Parathyroid adenoma (tissue), 2 donors: ENCODE measurements around the gene MAML1.
A peak's percentile ranks its signal among the peaks of the same experiment; 100 is the strongest.

Experiments
- H2AFZ ChIP-seq: fragments of 300-600 bp; sonication (generic); one replicate; pipeline ENCODE4 v1.7.0; 2017; ENCODE audit warnings: antibody characterized with exemption, mild to moderate bottlenecking
- H3K27ac ChIP-seq: fragments of 300-600 bp; sonication (generic); one replicate; pipeline ENCODE4 v1.7.0; 2017
- H3K27me3 ChIP-seq: fragments of 300-600 bp; sonication (generic); one replicate; pipeline ENCODE4 v1.7.0; 2017; ENCODE audit warnings: low read length; ENCODE audit not compliant: control insufficient read depth, insufficient read depth
- H3K36me3 ChIP-seq: fragments of 300-600 bp; sonication (generic); one replicate; pipeline ENCODE4 v1.7.0; 2017; ENCODE audit warnings: low read length; ENCODE audit not compliant: control insufficient read depth, insufficient read depth
- H3K4me1 ChIP-seq: fragments of 300-600 bp; sonication (generic); one replicate; pipeline ENCODE4 v1.7.0; 2017; ENCODE audit warnings: control low read depth
- H3K4me2 ChIP-seq: fragments of 300-600 bp; sonication (generic); one replicate; pipeline ENCODE4 v1.7.0; 2017; ENCODE audit warnings: low read length
- H3K4me3 ChIP-seq: fragments of 300-600 bp; sonication (generic); one replicate; pipeline ENCODE4 v1.7.0; 2017; ENCODE audit warnings: low read depth, low read length
- H3K79me2 ChIP-seq: fragments of 300-600 bp; sonication (generic); one replicate; pipeline ENCODE4 v1.7.0; 2017; ENCODE audit warnings: control low read depth
- H3K9ac ChIP-seq: fragments of 300-600 bp; sonication (generic); one replicate; pipeline ENCODE4 v1.7.0; 2017; ENCODE audit warnings: mild to moderate bottlenecking
- H3K9me3 ChIP-seq: fragments of 300-600 bp; sonication (generic); one replicate; pipeline ENCODE4 v1.7.0; 2017; ENCODE audit warnings: low read length; ENCODE audit not compliant: control insufficient read depth
- TF ChIP-seq, protein P1 (sequence below): fragments of 300-600 bp; sonication (generic); IDR thresholded peaks from one replicate; pipeline ENCODE4 v1.7.0; 2017; ENCODE audit warnings: antibody characterized with exemption, mild to moderate bottlenecking
- donor health status: primary hyperparathyroidism.

MAML1 gene

DNA sequence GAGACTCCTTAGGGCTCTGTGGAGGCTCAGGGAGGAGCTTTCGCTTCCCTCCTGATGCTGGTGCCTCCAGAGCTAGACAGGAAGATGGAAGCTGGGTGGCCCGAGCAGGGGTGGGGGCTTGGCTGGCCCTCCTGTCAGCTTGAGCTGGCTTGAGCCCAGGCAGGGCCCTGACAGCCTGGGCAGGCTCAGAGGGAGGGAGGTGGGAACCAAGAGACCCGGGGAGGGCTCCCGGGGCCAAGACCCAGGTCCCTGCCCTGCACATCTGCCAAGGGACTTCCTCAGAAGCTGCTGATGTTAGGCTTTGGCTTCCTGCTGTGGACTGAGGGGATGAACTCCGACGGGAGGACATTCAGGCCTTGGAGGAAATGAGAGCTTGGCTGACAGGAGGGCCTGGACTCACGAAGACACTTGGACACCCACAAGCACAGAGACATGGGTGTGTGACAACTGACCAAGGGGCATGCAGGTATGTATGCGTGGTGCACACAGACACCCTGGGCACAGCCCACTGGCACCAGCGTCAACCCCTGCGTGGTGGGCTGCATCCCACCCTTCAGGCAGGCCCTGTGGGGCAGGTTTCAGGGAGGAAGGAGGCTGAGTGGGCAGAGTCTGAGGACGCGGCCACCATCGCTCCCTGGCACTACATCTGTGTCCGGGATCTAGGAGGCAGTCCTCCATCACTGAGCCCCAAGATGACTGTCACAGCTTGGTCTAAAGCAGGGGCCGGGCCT is 59.4 kb downstream of the MAML1 start:
- no peak overlapping the region for H3K4me2 ChIP-seq
- TF ChIP-seq, protein P1, sequence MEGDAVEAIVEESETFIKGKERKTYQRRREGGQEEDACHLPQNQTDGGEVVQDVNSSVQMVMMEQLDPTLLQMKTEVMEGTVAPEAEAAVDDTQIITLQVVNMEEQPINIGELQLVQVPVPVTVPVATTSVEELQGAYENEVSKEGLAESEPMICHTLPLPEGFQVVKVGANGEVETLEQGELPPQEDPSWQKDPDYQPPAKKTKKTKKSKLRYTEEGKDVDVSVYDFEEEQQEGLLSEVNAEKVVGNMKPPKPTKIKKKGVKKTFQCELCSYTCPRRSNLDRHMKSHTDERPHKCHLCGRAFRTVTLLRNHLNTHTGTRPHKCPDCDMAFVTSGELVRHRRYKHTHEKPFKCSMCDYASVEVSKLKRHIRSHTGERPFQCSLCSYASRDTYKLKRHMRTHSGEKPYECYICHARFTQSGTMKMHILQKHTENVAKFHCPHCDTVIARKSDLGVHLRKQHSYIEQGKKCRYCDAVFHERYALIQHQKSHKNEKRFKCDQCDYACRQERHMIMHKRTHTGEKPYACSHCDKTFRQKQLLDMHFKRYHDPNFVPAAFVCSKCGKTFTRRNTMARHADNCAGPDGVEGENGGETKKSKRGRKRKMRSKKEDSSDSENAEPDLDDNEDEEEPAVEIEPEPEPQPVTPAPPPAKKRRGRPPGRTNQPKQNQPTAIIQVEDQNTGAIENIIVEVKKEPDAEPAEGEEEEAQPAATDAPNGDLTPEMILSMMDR, result no peak
- H3K36me3 ChIP-seq, result no peaks in the 10 kb centered on the region
- no peak overlapping the region for H3K9ac ChIP-seq
- no peak overlapping the region for H2AFZ ChIP-seq
- no peaks in the 10 kb centered on the region for H3K27me3 ChIP-seq
- H3K4me1 ChIP-seq, result no peaks in the 10 kb centered on the region
- no peak overlapping the region for H3K4me3 ChIP-seq
- no peaks in the 10 kb centered on the region for H3K79me2 ChIP-seq
- H3K9me3 ChIP-seq, result no peaks in the 10 kb centered on the region
- H3K27ac ChIP-seq, result peak overlapping the region; percentile 16

DNA sequence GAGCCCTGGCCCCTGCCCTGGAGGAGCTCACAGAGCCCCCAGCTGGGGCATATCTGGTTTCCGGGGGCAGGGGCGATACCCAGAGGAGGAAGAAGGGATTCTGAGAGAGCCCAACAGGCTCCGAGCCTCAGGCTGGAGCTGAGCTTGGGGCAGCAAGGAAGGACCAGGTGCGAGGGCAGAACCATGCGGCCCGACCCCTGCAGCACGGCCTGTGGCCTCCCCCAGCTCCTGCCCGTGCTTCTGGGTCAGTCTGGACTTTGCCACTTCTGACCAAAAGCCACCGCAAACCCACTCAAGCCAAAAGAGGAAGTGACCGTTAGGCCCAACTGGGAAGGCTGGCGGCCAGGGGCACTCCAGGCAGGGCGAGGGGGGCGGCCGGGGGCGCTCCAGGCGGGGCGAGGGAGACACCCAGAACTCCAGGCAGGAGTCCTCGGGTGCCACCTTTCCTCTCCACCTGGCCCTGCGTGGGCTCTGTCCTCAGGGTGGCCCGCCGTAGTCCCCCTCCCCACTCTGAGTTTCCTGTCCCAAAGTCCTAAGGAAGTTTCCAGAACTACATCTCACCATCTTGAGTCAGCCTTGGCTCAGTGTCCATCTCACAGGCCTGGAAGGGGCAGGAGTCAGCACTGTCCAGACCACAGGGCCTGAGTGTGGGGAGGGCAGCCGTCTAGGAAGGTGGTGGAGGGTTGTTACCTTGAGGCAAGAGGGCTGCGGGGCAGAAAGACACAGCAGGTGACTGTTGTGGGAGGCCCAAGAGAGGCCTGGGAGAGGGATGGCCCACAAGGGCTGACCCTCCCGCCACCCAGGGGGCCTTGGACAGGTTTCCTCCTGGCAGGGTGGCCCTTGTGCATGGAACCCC is 60.2 kb downstream of the MAML1 start:
- H3K79me2 ChIP-seq, result no peaks in the 10 kb centered on the region
- no peak overlapping the region for H3K4me2 ChIP-seq
- no peak overlapping the region for H3K4me3 ChIP-seq
- no peaks in the 10 kb centered on the region for H3K36me3 ChIP-seq
- no peak overlapping the region for H3K9ac ChIP-seq
- H3K27me3 ChIP-seq, result no peaks in the 10 kb centered on the region
- no peak overlapping the region for H2AFZ ChIP-seq
- H3K27ac ChIP-seq, result peak overlapping the region; percentile 54
- no peaks in the 10 kb centered on the region for H3K9me3 ChIP-seq
- TF ChIP-seq, protein P1, result no peak
- H3K4me1 ChIP-seq, result no peaks in the 10 kb centered on the region

DNA sequence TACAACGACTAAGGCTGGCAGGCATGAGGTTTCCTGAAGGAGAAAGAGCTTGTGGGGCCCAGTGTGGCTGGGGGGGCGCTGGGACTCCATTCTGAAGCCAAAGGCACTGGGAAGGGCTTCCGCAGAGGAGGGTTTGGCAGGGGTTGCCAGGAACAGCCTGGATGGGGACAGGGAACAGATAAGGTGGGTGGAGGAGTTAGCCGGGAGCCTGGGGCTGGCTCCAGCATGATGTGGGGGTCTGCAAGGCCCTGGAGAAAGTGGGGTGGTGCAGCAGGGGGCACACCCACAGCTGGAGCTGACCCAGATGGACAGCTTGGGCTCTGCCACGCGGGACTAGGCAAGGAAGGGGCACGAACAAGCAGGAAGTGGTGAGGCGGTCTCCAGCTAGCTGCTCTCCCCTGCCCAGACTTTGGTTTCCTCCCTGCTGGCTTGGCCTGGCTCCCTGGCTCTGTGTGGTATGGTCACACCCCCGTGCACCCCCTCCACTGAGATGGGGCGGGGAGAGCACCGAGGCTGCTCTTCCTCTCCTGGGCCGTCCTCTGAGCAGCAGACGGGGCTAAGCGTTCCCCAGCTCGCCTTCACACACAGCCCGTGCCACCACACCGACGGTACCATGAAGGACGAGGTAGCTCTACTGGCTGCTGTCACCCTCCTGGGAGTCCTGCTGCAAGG is 61.0 kb downstream of the MAML1 start, which contains the start of gene LTC4S:
Gene LTC4S (plus strand): TSS at position 519 of the 672 bp plus-strand sequence. CDS start 95 bp downstream, at position 614.
- H3K36me3 ChIP-seq, result no peaks in the 10 kb centered on the region
- peak within 1 kb of the TSS; percentile 77 for H3K4me2 ChIP-seq
- TF ChIP-seq, protein P1, result no peak
- H3K4me1 ChIP-seq, result no peaks in the 10 kb centered on the region
- no peaks in the 10 kb centered on the region for H3K27me3 ChIP-seq
- no peak within 1 kb of the TSS for H3K9ac ChIP-seq
- H3K9me3 ChIP-seq, result no peaks in the 10 kb centered on the region
- no peaks in the 10 kb centered on the region for H3K79me2 ChIP-seq
- H2AFZ ChIP-seq, result no peak within 1 kb of the TSS
- H3K27ac ChIP-seq, result peak within 1 kb of the TSS; percentile 54
- H3K4me3 ChIP-seq, result peak within 1 kb of the TSS; percentile 58

DNA sequence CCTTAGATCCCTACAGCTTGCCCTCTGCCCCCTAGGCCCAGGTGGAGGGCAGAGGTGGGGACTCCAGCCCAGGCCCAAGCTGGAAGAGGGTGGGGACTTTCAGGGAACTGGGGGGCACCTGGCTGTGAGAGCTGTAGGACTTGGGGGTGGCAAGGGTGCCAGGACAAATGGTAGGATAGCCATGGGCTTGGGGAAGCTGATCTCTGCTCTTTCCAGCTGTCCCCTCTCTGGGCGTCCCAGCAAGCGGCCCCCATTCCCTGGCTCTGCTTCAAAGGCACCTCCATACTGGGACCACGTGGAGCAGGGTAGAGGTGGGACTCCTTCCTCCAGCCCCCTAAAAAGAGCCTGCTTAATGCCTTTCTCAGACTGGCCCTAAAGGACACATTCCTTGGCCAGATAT is 61.5 kb downstream of the MAML1 start:
- TF ChIP-seq, protein P1, result no peak
- peak overlapping the region; percentile 29 for H3K27ac ChIP-seq
- H2AFZ ChIP-seq, result no peak overlapping the region
- no peak overlapping the region for H3K4me2 ChIP-seq
- peak overlapping the region; percentile 16 for H3K4me3 ChIP-seq
- no peaks in the 10 kb centered on the region for H3K4me1 ChIP-seq
- H3K79me2 ChIP-seq, result no peaks in the 10 kb centered on the region
- no peaks in the 10 kb centered on the region for H3K27me3 ChIP-seq
- H3K36me3 ChIP-seq, result no peaks in the 10 kb centered on the region
- H3K9me3 ChIP-seq, result no peaks in the 10 kb centered on the region
- H3K9ac ChIP-seq, result no peak overlapping the region
